Testis (tissue), 3 donors: ENCODE results near the gene PFDN5. TPM values are rescaled to one million over a fixed set of nuclear protein-coding genes. Genes with fewer than 3 reads are reported as not detected.

Experiments used
- DNase-seq: peaks from one replicate; pipeline ENCODE4 v3.0.0-alpha.2; 2019
- H3K27ac ChIP-seq, 2 donors: fragments of 200-600 bp; sonication (generic); one replicate each; pipeline ENCODE4 v1.5.1; 2019
- H3K27me3 ChIP-seq: fragments of 200-600 bp; sonication (generic); one replicate; pipeline ENCODE4 v1.5.1; 2019
- H3K36me3 ChIP-seq: fragments of 200-600 bp; sonication (generic); one replicate; pipeline ENCODE4 v1.5.1; 2017; ENCODE audit warnings: low read depth; ENCODE audit errors: missing control alignments
- H3K4me1 ChIP-seq: fragments of 200-600 bp; sonication (generic); one replicate; pipeline ENCODE4 v1.5.1; 2019
- H3K4me3 ChIP-seq, 2 donors: fragments of 200-600 bp; sonication (generic); one replicate each; pipeline ENCODE4 v1.5.1; 2017 to 2019
- H3K9me3 ChIP-seq: fragments of 200-600 bp; sonication (generic); one replicate; pipeline ENCODE4 v1.5.1; 2017
- CTCF ChIP-seq, 3 experiments: fragments of 450-650 bp in 2 of 3; fragments of 200-600 bp in 1 of 3; sonication (generic) in 1 of 3; IDR thresholded peaks; one replicate each; pipeline ENCODE4 v1.5.1; 2016 to 2019; ENCODE audit warnings: antibody characterized with exemption in 3 of 3, mild to moderate bottlenecking in 2 of 3, moderate library complexity in 1 of 3
- POLR2A ChIP-seq: fragments of 450-650 bp; IDR thresholded peaks from one replicate; pipeline ENCODE4 v1.6.1; 2017; ENCODE audit warnings: antibody characterized with exemption, mild to moderate bottlenecking, moderate library complexity
- WGBS, 2 donors: methylation state at CpG; one replicate each; pipeline ENCODE4 v1.1.5; 2018; 5-methylcytosine and 5-hydroxymethylcytosine counted together
- intact Hi-C: fragments of 100-400 bp; cut with DNase I; formaldehyde crosslinking; loops from one replicate; pipeline ENCODE4 v1.15.1; 2023; ENCODE audit warnings: low total_unique reads
- polyA plus RNA-seq: library from polyadenylated mRNA; stranded (reverse); fragments of 350-450 nt; fragmentation: Illumina TruSeq; extraction: RNeasy Lipid Tissue Mini Kit (QIAGEN cat#74804); gene quantifications from one replicate; pipeline ENCODE4 v1.2.3, GENCODE V29; 2014; ENCODE audit warnings: low read depth, low replicate concordance; ENCODE audit not compliant: insufficient read depth
- total RNA-seq, 2 donors: library from RNA; depleted of rRNA; stranded (reverse); fragments of >200 nt; gene quantifications; one replicate each; pipeline ENCODE4 v1.2.3, GENCODE V29; 2016

The PFDN5 gene
- total and polyA plus RNA-seq, 3 donors from 2014 or later, result 430 to 797 (median 494) TPM

GRCh38 chr12:53299101-53299453, 3.7 kb downstream of the PFDN5 start:
- Histone ChIP-seq H3K9me3 (no peaks in the 10 kb centered on the region), H3K36me3 (no peaks in the 10 kb centered on the region), H3K4me1 (peaks cover 22% of the 10 kb centered on the region), H3K27me3 (no peaks in the 10 kb centered on the region), H3K27ac (peak overlapping the region in 1 of 2 donors; percentile 21), H3K4me3 (peak overlapping the region in 1 of 2 donors; percentile 87)
- DNase-seq, result no peak
- intact Hi-C loops, result no loop called here
- no peak for TF ChIP-seq CTCF (IDR thresholded peaks at IDR 0.05)
- TF ChIP-seq POLR2A, result no peak
- 38 to 58% methylated on average over 5 of the region's 5 CpGs for WGBS, 2 donors

GRCh38 chr12:53299454-53300180, 4.3 kb downstream of the PFDN5 start, which contains the start of gene MYG1:
Gene MYG1 (plus strand): TSS chr12:53299695. CDS start chr12:53299738, 43 bp downstream.
- H3K9me3 ChIP-seq, result no peaks in the 10 kb centered on the region
- WGBS, 2 donors, result 0 to 3% methylated on average over 11 to 50 of the region's 51 CpGs
- no peak for TF ChIP-seq POLR2A
- no peak for TF ChIP-seq CTCF (IDR thresholded peaks at IDR 0.05)
- intact Hi-C loops, result no loop called here
- H3K4me1 ChIP-seq, result peaks cover 22% of the 10 kb centered on the region
- DNase-seq, result peak; percentile 95
- H3K27me3 ChIP-seq, result no peaks in the 10 kb centered on the region
- H3K36me3 ChIP-seq, result no peaks in the 10 kb centered on the region
- peak within 1 kb of the TSS; percentile 21 to 50 for H3K27ac ChIP-seq
- peak within 1 kb of the TSS; percentile 72 to 87 for H3K4me3 ChIP-seq

GRCh38 chr12:53300187-53300586, 4.8 kb downstream of the PFDN5 start:
- H3K4me1 ChIP-seq, result peaks cover 22% of the 10 kb centered on the region
- DNase-seq, result no peak

GRCh38 chr12:53302903-53303302, 7.6 kb downstream of the PFDN5 start:
- 70 to 88% methylated on average over 2 to 5 of the region's 5 CpGs for WGBS, 2 donors
- Histone ChIP-seq H3K4me1 (peaks cover 14% of the 10 kb centered on the region), H3K27ac (no peak overlapping the region), H3K36me3 (no peaks in the 10 kb centered on the region), H3K9me3 (no peaks in the 10 kb centered on the region), H3K4me3 (no peak overlapping the region), H3K27me3 (no peaks in the 10 kb centered on the region)
- no peak for TF ChIP-seq POLR2A
- TF ChIP-seq CTCF (IDR thresholded peaks at IDR 0.05), result no peak
- intact Hi-C loops, result no loop called here
- no peak for DNase-seq

More at GRCh38 chr12:53300187-53300586, 4.8 kb downstream of the PFDN5 start:
- H3K4me3 ChIP-seq, result peak overlapping the region; percentile 72 to 87
- no peaks in the 10 kb centered on the region for H3K36me3 ChIP-seq
- H3K9me3 ChIP-seq, result no peaks in the 10 kb centered on the region
- no peaks in the 10 kb centered on the region for H3K27me3 ChIP-seq
- peak overlapping the region in 1 of 2 donors; percentile 50 for H3K27ac ChIP-seq
- WGBS, 2 donors, result 0% methylated on average over 12 of the region's 12 CpGs
- TF ChIP-seq POLR2A (no peak), CTCF (IDR thresholded peaks at IDR 0.05) (no peak)
- intact Hi-C loops, result no loop called here

GRCh38 chr12:53306826-53307225, 11.5 kb downstream of the PFDN5 start:
- TF ChIP-seq CTCF (IDR thresholded peaks at IDR 0.05) (no peak), POLR2A (no peak)
- Histone ChIP-seq H3K27me3 (no peaks in the 10 kb centered on the region), H3K27ac (no peak overlapping the region), H3K9me3 (no peaks in the 10 kb centered on the region), H3K4me3 (no peak overlapping the region), H3K36me3 (no peaks in the 10 kb centered on the region), H3K4me1 (no peaks in the 10 kb centered on the region)
- intact Hi-C loops, result no loop called here
- no peak for DNase-seq
- WGBS, 2 donors, result 92 to 95% methylated on average over 10 of the region's 10 CpGs
